Endothelial cell of umbilical vein (primary cell): ENCODE results near the gene FGF5. TPM values are rescaled to one million over a fixed set of nuclear protein-coding genes. Genes with fewer than 3 reads are reported as not detected.

Experiments
- BruUV-seq: library from RNA; stranded (reverse); fragments of 400-500 nt; replicated peaks from 2 replicates; lab custom pipeline; 2021; lab: Mats Ljungman, UMichigan
- CTCF ChIA-PET: fragments of 300-600, 350-600 bp; sonication (Branson Sonifier 250); formaldehyde crosslinking; loops from one replicate; lab custom pipeline; 2021; ENCODE audit warnings: antibody characterized with exemption, inconsistent platforms; lab: Charles Lee
- POLR2A ChIA-PET: fragments of 300-600, 350-600 bp; sonication (Branson Sonifier 250); formaldehyde crosslinking; loops from one replicate; lab custom pipeline; 2021; ENCODE audit warnings: antibody characterized with exemption, inconsistent platforms; lab: Charles Lee
- DNase-seq: peaks from one replicate; pipeline ENCODE4 v3.0.0-alpha.2; 2011; ENCODE audit warnings: low read depth, low spot score
- FAIRE-seq: peaks from 2 replicates; lab custom pipeline; 2011; peaks lifted over from hg19 to GRCh38; lab: Jason Lieb, UNC
- H2AFZ ChIP-seq: 2 replicates; pipeline ENCODE4 v1.6.0; 2012; ENCODE audit warnings: low read depth, low read length, control low read depth, inconsistent platforms
- H3K27ac ChIP-seq: 2 replicates; pipeline ENCODE4 v1.5.1; 2011; ENCODE audit warnings: low read depth, mild to moderate bottlenecking, control low read depth, low read length, moderate library complexity; ENCODE audit not compliant: insufficient read depth
- H3K27me3 ChIP-seq, 2 experiments: 2 replicates each; pipeline versions ENCODE4 v1.6.0 to v1.6.1; 2011; ENCODE audit warnings: low read length in 2 of 2, mixed read lengths in 1 of 2; ENCODE audit not compliant: control insufficient read depth in 2 of 2, insufficient read depth in 2 of 2
- H3K36me3 ChIP-seq, 2 experiments: 2 replicates in 1 of 2; 3 replicates in 1 of 2; pipeline ENCODE4 v1.5.1; 2011; ENCODE audit warnings: low read length in 2 of 2, mild to moderate bottlenecking in 1 of 2, moderate library complexity in 1 of 2; ENCODE audit not compliant: control insufficient read depth in 2 of 2, insufficient read depth in 2 of 2; ENCODE audit errors: extremely low read depth in 1 of 2
- H3K4me1 ChIP-seq: 3 replicates; pipeline ENCODE4 v1.5.1; 2011; ENCODE audit warnings: mild to moderate bottlenecking, low read length; ENCODE audit not compliant: control insufficient read depth, insufficient read depth; ENCODE audit errors: extremely low read depth
- H3K4me2 ChIP-seq: 2 replicates; pipeline ENCODE4 v1.6.1; 2011; ENCODE audit warnings: low read length, control low read depth, mixed read lengths; ENCODE audit not compliant: insufficient read depth
- H3K4me3 ChIP-seq, 3 experiments: fragments of 200-600 bp in 1 of 3; sonication (generic), shearing (Covaris generic) in 1 of 3; replicated peaks in 1 of 3; 2 replicates each; pipeline ENCODE4 v1.5.1; 2011 to 2016; ENCODE audit warnings: control low read depth in 3 of 3, low read length in 3 of 3, mild to moderate bottlenecking in 2 of 3, inconsistent platforms in 1 of 3, low read depth in 1 of 3, moderate library complexity in 1 of 3; ENCODE audit not compliant: insufficient read depth in 1 of 3
- H3K79me2 ChIP-seq: 2 replicates; pipeline ENCODE4 v1.6.0; 2012; ENCODE audit warnings: low read length, inconsistent platforms; ENCODE audit not compliant: control insufficient read depth, insufficient read depth
- H3K9ac ChIP-seq: replicated peaks from 2 replicates; pipeline ENCODE3; 2011; ENCODE audit warnings: low read length, control low read depth; ENCODE audit not compliant: insufficient read depth; ENCODE audit errors: extremely low read depth
- H3K9me1 ChIP-seq: replicated peaks from 3 replicates; pipeline ENCODE4 v1.6.0; 2011; ENCODE audit warnings: mild to moderate bottlenecking, low read length; ENCODE audit not compliant: control insufficient read depth, insufficient read depth; ENCODE audit errors: extremely low read depth
- H3K9me3 ChIP-seq: replicated peaks from 2 replicates; pipeline ENCODE4 v1.5.1; 2012; ENCODE audit warnings: low read length, inconsistent platforms; ENCODE audit not compliant: control insufficient read depth, insufficient read depth
- H4K20me1 ChIP-seq: replicated peaks from 2 replicates; pipeline ENCODE3; 2011; ENCODE audit warnings: mild to moderate bottlenecking, low read length; ENCODE audit not compliant: control insufficient read depth, insufficient read depth; ENCODE audit errors: extremely low read depth
- EZH2 ChIP-seq: IDR thresholded peaks from 2 replicates; pipeline ENCODE4 v1.6.1; 2012; ENCODE audit warnings: borderline replicate concordance, low read depth, mild to moderate bottlenecking, moderate library complexity, low read length, inconsistent platforms; ENCODE audit not compliant: severe bottlenecking
- FOS ChIP-seq: IDR thresholded peaks from 2 replicates; pipeline ENCODE4 v1.6.1; 2011; ENCODE audit warnings: mild to moderate bottlenecking, low read length, moderate library complexity, borderline replicate concordance; ENCODE audit not compliant: insufficient read depth
- GATA2 ChIP-seq: IDR thresholded peaks from 2 replicates; pipeline ENCODE4 v1.7.0; 2011; ENCODE audit warnings: low read depth, mild to moderate bottlenecking, moderate library complexity, mixed read lengths, low read length; ENCODE audit not compliant: insufficient read length, insufficient read depth
- JUN ChIP-seq: IDR thresholded peaks from 2 replicates; pipeline ENCODE4 v1.6.1; 2011; ENCODE audit warnings: borderline replicate concordance, low read depth; ENCODE audit not compliant: insufficient read length, insufficient read depth
- MYC ChIP-seq: IDR thresholded peaks from one replicate; pipeline ENCODE4 v1.6.1; 2011; ENCODE audit warnings: mild to moderate bottlenecking, low read depth, low read length
- POLR2A ChIP-seq: IDR thresholded peaks from 2 replicates; pipeline ENCODE4 v1.6.1; 2012; ENCODE audit warnings: low read depth, mild to moderate bottlenecking, control low read depth, low read length
- POLR2AphosphoS5 ChIP-seq: IDR thresholded peaks from 2 replicates; pipeline ENCODE4 v1.6.1; 2012; ENCODE audit warnings: low read depth, mild to moderate bottlenecking, control low read depth, low read length, moderate library complexity; ENCODE audit not compliant: insufficient read depth
- dilution Hi-C: fragments of 300-500 bp; cut with MboI; formaldehyde crosslinking; loops from one replicate; pipeline ENCODE4 v1.15.0; 2019; ENCODE audit warnings: low sequenced_read_pairs; ENCODE audit not compliant: extremely low pct_ligation_motif_present
- intact Hi-C: fragments of 100-400 bp; cut with micrococcal nuclease; formaldehyde crosslinking; loops from one replicate; pipeline ENCODE4 v1.10.0; 2022
- polyA plus RNA-seq, 4 experiments: library from polyadenylated mRNA; depleted of rRNA in 3 of 4; stranded (reverse) in 3 of 4; unstranded in 1 of 4; fragments of >200 nt; gene quantifications; 2 replicates each; pipeline versions ENCODE4 v1.2.1 to v1.2.3, GENCODE V29; 2011 to 2012; ENCODE audit warnings: missing spikeins in 1 of 4
- total RNA-seq: library from RNA; stranded (reverse); gene quantifications from 2 replicates; pipeline ENCODE4 v1.2.3, GENCODE V29; 2021
- TF ChIP-seq, protein P1 (sequence below): IDR thresholded peaks from 2 replicates; pipeline ENCODE4 v1.6.1; 2011; ENCODE audit not compliant: insufficient read depth, insufficient read length
- TF ChIP-seq, protein P2 (sequence below), 2 donors: IDR thresholded peaks; 1 replicate in 1 of 2; 2 replicates in 1 of 2; pipeline ENCODE4 v1.5.1; 2011; ENCODE audit warnings: low read length in 2 of 2, mild to moderate bottlenecking in 2 of 2, moderate library complexity in 2 of 2, control low read depth in 1 of 2, inconsistent platforms in 1 of 2, low read depth in 1 of 2; ENCODE audit not compliant: insufficient read depth in 1 of 2; ENCODE audit errors: extremely low read depth in 1 of 2

FGF5 gene
- total and polyA plus RNA-seq, 2 donors (not counting 3 experiments of a cell fraction or from before 2014, with no cell fraction given) = 0.13 to 0.73 TPM

DNA sequence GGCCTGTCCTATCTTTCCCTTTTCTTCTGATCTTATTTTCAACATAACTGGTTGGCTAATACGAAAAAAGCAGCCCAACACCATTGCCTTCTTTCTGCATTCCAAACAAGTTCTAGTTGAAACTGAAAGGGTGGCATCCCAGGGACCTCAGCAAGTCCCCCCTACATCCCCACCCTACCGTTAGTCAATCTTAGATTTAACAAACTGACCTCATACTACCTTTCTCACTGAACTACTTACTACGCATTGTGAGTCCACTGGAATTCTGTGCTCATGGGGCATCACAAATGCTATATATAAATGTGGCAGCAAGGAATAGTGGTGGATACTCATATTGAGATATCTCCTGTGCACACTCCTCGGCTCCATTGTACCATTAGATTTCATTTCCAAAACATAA lies 33.1 kb upstream of the FGF5 start:
- Histone ChIP-seq H3K36me3 (no peaks in the 10 kb centered on the region), H3K9ac (no peak overlapping the region), H3K27ac (no peak overlapping the region), H3K9me1 (no peaks in the 10 kb centered on the region), H3K9me3 (no peaks in the 10 kb centered on the region), H4K20me1 (no peaks in the 10 kb centered on the region), H3K27me3 (peaks cover 0 to 1% of the 10 kb centered on the region in 2 experiments), H3K79me2 (no peaks in the 10 kb centered on the region), H3K4me3 (no peak overlapping the region), H3K4me2 (no peak overlapping the region), H3K4me1 (peaks cover 32% of the 10 kb centered on the region), H2AFZ (no peak overlapping the region)
- POLR2A ChIA-PET = no interaction called here
- dilution Hi-C loops (no loop called here), intact Hi-C loops (no loop called here)
- no TSS peak for BruUV-seq
- CTCF ChIA-PET = interaction anchor here (4.0 kb wide), 1 partner anchor 13 kb away, joined by 25 read pairs; no protein-coding TSS in a partner anchor
- FAIRE-seq (no peak), DNase-seq (no peak)
- no peak for TF ChIP-seq MYC
- TF ChIP-seq POLR2A = no peak
- TF ChIP-seq, protein P1, sequence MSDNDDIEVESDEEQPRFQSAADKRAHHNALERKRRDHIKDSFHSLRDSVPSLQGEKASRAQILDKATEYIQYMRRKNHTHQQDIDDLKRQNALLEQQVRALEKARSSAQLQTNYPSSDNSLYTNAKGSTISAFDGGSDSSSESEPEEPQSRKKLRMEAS = no peak
- TF ChIP-seq GATA2 = no peak
- no peak for TF ChIP-seq FOS
- TF ChIP-seq, protein P2, sequence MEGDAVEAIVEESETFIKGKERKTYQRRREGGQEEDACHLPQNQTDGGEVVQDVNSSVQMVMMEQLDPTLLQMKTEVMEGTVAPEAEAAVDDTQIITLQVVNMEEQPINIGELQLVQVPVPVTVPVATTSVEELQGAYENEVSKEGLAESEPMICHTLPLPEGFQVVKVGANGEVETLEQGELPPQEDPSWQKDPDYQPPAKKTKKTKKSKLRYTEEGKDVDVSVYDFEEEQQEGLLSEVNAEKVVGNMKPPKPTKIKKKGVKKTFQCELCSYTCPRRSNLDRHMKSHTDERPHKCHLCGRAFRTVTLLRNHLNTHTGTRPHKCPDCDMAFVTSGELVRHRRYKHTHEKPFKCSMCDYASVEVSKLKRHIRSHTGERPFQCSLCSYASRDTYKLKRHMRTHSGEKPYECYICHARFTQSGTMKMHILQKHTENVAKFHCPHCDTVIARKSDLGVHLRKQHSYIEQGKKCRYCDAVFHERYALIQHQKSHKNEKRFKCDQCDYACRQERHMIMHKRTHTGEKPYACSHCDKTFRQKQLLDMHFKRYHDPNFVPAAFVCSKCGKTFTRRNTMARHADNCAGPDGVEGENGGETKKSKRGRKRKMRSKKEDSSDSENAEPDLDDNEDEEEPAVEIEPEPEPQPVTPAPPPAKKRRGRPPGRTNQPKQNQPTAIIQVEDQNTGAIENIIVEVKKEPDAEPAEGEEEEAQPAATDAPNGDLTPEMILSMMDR (IDR thresholded peaks at IDR 0.05; ENCODE audit: extremely low read depth in 1 of 2, insufficient read depth in 1 of 2, low read depth in 1 of 2, low read length in 2 of 2) = no peak
- TF ChIP-seq JUN = no peak
- no peak for TF ChIP-seq EZH2
- TF ChIP-seq POLR2AphosphoS5 = no peak
